GM12865 (cell line): Measurements from ENCODE around the gene TAS2R50.

Experiments
- DNase-seq: peaks from one replicate; pipeline ENCODE4 v3.0.0; 2010; ENCODE audit warnings: low read depth
- H3K4me3 ChIP-seq: 2 replicates; pipeline ENCODE4 v1.5.1; 2011; ENCODE audit warnings: mild to moderate bottlenecking, low read depth, low read length, control low read depth
- CTCF ChIP-seq: IDR thresholded peaks from 2 replicates; pipeline ENCODE4 v1.5.1; 2011; ENCODE audit warnings: low read length, control low read depth, low read depth, inconsistent platforms; ENCODE audit not compliant: insufficient read depth; ENCODE audit errors: missing control alignments

The TAS2R50 gene

GRCh38 chr12:10939163-10939562 is 47.5 kb downstream of the TAS2R50 start, which contains the start of gene TAS2R14:
Gene TAS2R14, minus strand, starts transcription at chr12:10939263. Its CDS starts 56 bp downstream, at chr12:10939207.
- no peak for DNase-seq
- TF ChIP-seq CTCF: no peak
- no peak within 1 kb of the TSS for H3K4me3 ChIP-seq

GRCh38 chr12:10936506-10936905 is 50.2 kb downstream of the TAS2R50 start:
- no peak for DNase-seq
- no peak overlapping the region for H3K4me3 ChIP-seq
- TF ChIP-seq CTCF: no peak
